NT2/D1 (cell line): Measurements from ENCODE around the gene DEDD.

Experiments
- DNase-seq: peaks from one replicate; pipeline ENCODE4 v3.0.0-alpha.2; 2011; ENCODE audit warnings: low read depth, low spot score
- H3K27me3 ChIP-seq: 2 replicates; pipeline ENCODE4 v1.6.0; 2011; ENCODE audit warnings: mild to moderate bottlenecking; ENCODE audit not compliant: insufficient read length, insufficient read depth
- H3K36me3 ChIP-seq: 2 replicates; pipeline ENCODE4 v1.6.1; 2011; ENCODE audit warnings: mild to moderate bottlenecking, low read length, mixed read lengths; ENCODE audit not compliant: insufficient read depth, insufficient read length
- H3K4me1 ChIP-seq: 2 replicates; pipeline ENCODE4 v1.5.1; 2011; ENCODE audit not compliant: insufficient read depth, insufficient read length
- H3K4me3 ChIP-seq: 2 replicates; pipeline ENCODE4 v1.5.1; 2011; ENCODE audit warnings: low read depth; ENCODE audit not compliant: insufficient read length
- H3K9ac ChIP-seq: 2 replicates; pipeline ENCODE4 v1.6.0; 2011; ENCODE audit warnings: low read depth; ENCODE audit not compliant: insufficient read length
- H3K9me3 ChIP-seq: 2 replicates; pipeline ENCODE4 v1.5.1; 2011; ENCODE audit warnings: mild to moderate bottlenecking, low read length; ENCODE audit not compliant: insufficient read depth
- SUZ12 ChIP-seq: IDR thresholded peaks from 2 replicates; pipeline ENCODE4 v1.6.1; 2011; ENCODE audit not compliant: insufficient read length, insufficient read depth; ENCODE audit errors: extremely low read depth
- YY1 ChIP-seq: IDR thresholded peaks from 2 replicates; pipeline ENCODE4 v1.6.1; 2011; ENCODE audit not compliant: insufficient read length, insufficient read depth
- ZNF274 ChIP-seq: IDR thresholded peaks from 2 replicates; pipeline ENCODE4 v1.6.1; 2011; ENCODE audit warnings: mild to moderate bottlenecking, low read depth, low read length

The DEDD gene

DNA sequence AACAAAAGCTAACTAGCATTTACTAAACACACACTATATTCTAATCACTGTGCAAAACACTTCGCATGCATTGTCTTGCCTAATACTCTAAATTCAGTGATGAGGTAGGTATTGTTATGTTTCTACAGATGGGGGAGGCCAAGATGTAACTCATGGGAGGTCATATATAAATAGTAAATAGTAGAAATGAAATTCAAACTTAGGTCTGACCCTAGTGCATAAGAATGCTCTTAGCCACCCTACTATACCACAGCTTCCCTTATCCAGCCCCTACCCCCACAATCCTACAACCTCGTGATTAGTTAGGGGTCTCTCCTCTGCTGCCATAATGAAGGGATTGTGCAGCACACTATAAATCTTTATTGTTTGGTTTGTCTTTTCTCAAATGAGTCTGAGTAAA is 17.9 kb downstream of the DEDD start:
- H3K9me3 ChIP-seq: no peaks in the 10 kb centered on the region
- H3K27me3 ChIP-seq: no peaks in the 10 kb centered on the region
- H3K4me3 ChIP-seq: no peak overlapping the region
- H3K36me3 ChIP-seq: peaks cover 61% of the 10 kb centered on the region
- no peak for DNase-seq
- H3K9ac ChIP-seq: no peak overlapping the region
- H3K4me1 ChIP-seq: peaks cover 7% of the 10 kb centered on the region
- TF ChIP-seq YY1 (no peak), SUZ12 (no peak), ZNF274 (no peak)

DNA sequence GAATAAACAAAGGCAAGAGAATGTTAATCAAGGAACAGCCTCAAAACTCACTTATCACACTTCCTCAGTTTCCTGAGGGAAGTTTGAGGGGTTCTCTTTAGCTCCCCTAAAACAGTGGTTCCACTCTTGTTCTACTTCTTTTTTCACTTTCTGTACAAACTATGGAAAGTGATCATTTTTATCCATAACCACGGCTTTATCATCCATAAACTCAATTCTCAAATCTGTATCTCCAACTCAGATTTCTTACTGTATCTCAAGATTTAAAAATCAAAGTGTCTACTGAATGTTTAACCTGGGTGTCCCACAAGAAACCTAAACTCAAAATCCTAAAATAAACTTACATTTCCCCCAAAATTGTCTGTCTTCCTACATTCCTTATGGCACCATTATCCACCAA is 18.6 kb downstream of the DEDD start:
- Histone ChIP-seq H3K27me3 (no peaks in the 10 kb centered on the region), H3K9ac (no peak overlapping the region), H3K36me3 (peaks cover 61% of the 10 kb centered on the region), H3K9me3 (no peaks in the 10 kb centered on the region), H3K4me3 (no peak overlapping the region), H3K4me1 (peaks cover 3% of the 10 kb centered on the region)
- no peak for TF ChIP-seq ZNF274
- no peak for TF ChIP-seq YY1
- no peak for TF ChIP-seq SUZ12
- no peak for DNase-seq

DNA sequence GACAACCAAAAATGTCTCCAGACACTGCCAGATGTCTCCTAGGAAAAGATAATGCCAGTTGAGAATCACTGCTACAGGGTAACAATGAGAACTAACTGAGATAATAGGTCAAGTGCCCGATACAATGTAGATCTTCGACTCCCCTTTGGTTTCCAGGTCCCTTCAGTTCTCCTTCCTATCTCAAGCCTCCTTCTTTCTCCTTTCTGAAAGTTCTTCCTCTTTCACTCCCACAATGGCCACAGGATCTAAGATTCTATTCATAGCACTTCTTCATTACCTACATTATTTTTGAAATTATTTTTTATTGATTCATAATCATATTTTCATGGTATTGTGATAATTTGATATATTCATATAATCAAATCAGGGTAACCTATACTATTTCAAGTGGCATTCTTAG is 20.9 kb downstream of the DEDD start:
- Histone ChIP-seq H3K27me3 (no peaks in the 10 kb centered on the region), H3K36me3 (peaks cover 66% of the 10 kb centered on the region), H3K9me3 (no peaks in the 10 kb centered on the region), H3K4me3 (no peak overlapping the region), H3K9ac (no peak overlapping the region), H3K4me1 (no peaks in the 10 kb centered on the region)
- TF ChIP-seq ZNF274 (no peak), SUZ12 (no peak), YY1 (no peak)
- DNase-seq: no peak

DNA sequence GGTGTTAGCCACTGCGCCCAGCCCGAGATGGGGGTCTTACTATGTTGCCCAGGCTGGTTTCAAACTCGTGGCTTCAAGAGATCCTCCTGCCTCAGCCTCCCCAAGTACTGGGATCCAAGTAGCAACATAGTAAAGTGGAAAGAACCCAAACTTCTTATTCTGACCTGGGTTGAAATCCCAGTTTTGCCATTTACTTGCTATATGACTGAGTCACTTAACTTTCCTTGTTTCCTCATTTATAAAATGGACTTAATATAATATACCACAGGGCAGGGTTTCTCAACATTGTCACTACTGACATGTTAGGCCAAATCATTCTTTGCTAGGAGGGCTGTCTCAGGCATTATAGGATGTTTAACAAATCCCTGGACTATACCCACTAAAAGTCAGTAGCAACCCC is 21.4 kb downstream of the DEDD start:
- Histone ChIP-seq H3K4me1 (no peaks in the 10 kb centered on the region), H3K36me3 (peaks cover 65% of the 10 kb centered on the region), H3K4me3 (no peak overlapping the region), H3K9me3 (no peaks in the 10 kb centered on the region), H3K27me3 (no peaks in the 10 kb centered on the region), H3K9ac (no peak overlapping the region)
- TF ChIP-seq ZNF274 (no peak), YY1 (no peak), SUZ12 (no peak)
- DNase-seq: no peak

DNA sequence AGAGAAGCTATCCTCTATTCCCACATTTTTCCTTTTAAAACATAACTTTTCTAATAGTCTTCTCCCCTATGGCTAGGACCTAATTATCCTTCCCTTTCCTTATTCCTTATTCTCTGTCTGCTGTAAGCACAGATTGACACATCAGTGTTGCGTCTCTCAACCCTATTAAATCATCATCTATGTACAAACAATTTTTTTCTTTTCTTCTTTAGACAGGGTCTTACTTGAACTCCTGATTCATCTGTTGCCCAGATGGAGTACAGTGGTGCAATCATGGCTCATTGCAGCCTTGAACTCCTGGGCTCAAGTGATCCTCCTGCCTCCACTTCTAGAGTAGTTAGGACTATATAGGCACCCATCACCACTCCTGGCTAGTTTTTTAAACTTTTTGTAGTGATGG is 26.0 kb downstream of the DEDD start:
- DNase-seq: no peak

DNA sequence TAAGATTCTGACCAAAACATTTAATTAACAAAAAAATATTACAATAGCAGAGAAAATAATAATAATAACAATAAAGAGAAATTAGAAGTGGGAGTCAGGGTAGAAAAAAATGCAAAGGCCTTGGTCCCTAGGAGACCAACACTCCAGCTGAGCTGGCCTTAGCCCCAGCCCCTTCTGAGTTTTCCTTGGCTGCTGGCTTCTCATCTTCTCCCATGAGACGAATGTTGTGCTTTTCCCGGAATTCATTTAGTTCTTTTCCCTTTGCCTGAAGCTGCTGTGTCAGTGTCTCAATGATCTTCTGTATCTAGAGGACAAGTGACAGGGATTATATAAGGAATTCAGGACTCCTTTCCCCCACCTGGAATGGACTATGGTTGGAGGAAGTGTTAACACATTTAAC is 31.9 kb downstream of the DEDD start:
- no peaks in the 10 kb centered on the region for H3K27me3 ChIP-seq
- no peak for TF ChIP-seq SUZ12
- TF ChIP-seq ZNF274: no peak
- no peak for TF ChIP-seq YY1
- peaks cover 47% of the 10 kb centered on the region for H3K36me3 ChIP-seq
- DNase-seq: no peak
- H3K9me3 ChIP-seq: no peaks in the 10 kb centered on the region
- no peak overlapping the region for H3K9ac ChIP-seq
- no peak overlapping the region for H3K4me3 ChIP-seq
- H3K4me1 ChIP-seq: peaks cover 3% of the 10 kb centered on the region

More for the DNA sequence above, 26.0 kb downstream of the DEDD start:
- no peak overlapping the region for H3K9ac ChIP-seq
- no peaks in the 10 kb centered on the region for H3K27me3 ChIP-seq
- no peaks in the 10 kb centered on the region for H3K9me3 ChIP-seq
- H3K4me3 ChIP-seq: no peak overlapping the region
- peaks cover 56% of the 10 kb centered on the region for H3K36me3 ChIP-seq
- TF ChIP-seq ZNF274: no peak
- no peak for TF ChIP-seq YY1
- TF ChIP-seq SUZ12: no peak
- H3K4me1 ChIP-seq: no peaks in the 10 kb centered on the region

DNA sequence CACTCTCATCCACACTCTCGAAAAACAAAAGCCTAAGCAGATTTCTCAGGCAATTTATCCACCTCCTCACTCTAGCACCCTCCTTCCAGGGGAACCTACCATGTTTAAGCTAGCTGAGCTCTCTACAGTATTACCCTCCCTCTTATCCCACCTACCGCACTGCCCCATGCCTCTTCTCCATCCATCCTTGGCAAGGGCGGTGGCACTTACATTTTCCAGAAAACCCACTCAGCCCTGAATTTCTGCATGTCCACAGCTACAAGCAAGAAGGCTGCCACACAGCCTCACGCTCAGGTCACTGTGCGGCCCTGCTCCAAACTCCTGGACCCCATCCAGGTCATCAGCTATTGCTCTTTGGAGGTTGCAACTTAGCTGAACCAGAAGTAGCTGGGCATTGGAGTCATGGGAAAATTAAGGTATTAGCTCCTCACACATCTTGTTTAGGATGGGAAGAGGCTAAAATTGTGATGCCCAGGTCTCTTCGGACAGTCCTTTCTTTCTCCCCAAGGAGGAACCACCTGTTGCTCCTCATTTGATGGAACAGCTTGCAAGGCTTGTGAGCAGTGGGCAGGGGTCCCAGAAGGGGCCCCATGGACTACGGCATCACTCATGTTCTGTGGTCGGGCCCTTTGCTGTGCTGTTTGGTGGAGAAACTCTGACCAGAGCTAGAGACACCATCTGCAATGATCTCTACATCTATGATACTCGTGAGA is 33.2 kb downstream of the DEDD start:
- no peaks in the 10 kb centered on the region for H3K9me3 ChIP-seq
- peak overlapping the region; percentile 96 for H3K9ac ChIP-seq
- H3K4me3 ChIP-seq: peak overlapping the region; percentile 89
- H3K4me1 ChIP-seq: peaks cover 3% of the 10 kb centered on the region
- DNase-seq: no peak
- peaks cover 43% of the 10 kb centered on the region for H3K36me3 ChIP-seq
- no peaks in the 10 kb centered on the region for H3K27me3 ChIP-seq
- no peak for TF ChIP-seq ZNF274
- TF ChIP-seq SUZ12: no peak
- TF ChIP-seq YY1: no peak
